Stimulated activated CD4-positive, alpha-beta T cell treated with anti-CD3 and anti-CD28 coated beads, Interleukin-1b, Interleukin-23, amount 100 ng/mL, for 4 hours (primary cell): ENCODE measurements around the gene UQCR11.

ENCODE experiments used
- DNase-seq, 2 donors: peaks; one replicate each; pipeline ENCODE4 v3.0.0-alpha.2; 2020; ENCODE audit warnings: low read depth in 2 of 2

The UQCR11 gene

DNA sequence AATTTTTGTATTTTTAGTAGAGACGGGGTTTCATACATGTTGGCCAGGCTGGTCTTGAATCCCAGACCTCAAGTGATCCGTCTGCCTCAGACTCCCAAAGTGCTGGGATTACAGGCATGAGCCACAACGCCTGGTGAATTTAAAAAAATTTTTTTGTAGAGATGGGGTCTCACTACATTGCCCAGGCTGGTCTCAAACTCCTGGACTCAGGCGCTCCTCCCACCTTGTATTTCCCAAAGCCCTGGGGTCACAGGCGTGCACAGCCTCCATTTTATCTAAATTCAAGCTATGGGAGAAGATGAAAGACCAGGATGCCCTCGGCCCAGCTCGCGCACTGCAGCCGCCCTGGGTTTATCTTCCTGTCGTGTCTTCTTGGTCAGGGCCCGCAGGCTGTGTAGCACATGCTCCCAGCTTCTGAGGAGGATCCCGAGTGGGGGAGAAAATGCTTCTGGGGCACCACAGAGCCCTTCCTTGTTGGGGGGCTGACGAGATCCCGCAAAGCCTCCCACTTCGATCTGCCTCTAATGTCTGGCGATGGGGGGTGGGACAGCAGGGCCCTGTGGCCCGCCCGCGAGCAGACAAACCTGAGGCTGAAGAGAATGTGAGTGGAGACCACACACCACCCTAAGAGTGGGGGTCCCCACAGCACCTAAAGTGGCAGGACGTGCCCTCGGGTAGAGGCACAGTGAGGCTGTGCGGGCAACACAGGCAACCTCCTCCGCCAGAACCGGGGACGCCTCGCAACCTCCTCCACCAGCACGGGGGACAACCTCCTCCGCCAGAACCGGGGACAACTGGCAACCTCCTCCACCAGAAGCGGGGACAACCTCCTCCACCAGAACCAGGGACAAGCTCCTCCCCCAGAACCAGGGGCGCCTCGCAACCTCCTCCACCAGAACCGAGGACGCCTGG, 31.3 kb upstream of the UQCR11 start:
- no peak for DNase-seq

- DNase-seq, result no peak
Observed at GRCh38 chr19:1634938-1635243, 29.6 kb upstream of the UQCR11 start.

GRCh38 chr19:1634242-1634937, 29.1 kb upstream of the UQCR11 start:
- no peak for DNase-seq

DNA sequence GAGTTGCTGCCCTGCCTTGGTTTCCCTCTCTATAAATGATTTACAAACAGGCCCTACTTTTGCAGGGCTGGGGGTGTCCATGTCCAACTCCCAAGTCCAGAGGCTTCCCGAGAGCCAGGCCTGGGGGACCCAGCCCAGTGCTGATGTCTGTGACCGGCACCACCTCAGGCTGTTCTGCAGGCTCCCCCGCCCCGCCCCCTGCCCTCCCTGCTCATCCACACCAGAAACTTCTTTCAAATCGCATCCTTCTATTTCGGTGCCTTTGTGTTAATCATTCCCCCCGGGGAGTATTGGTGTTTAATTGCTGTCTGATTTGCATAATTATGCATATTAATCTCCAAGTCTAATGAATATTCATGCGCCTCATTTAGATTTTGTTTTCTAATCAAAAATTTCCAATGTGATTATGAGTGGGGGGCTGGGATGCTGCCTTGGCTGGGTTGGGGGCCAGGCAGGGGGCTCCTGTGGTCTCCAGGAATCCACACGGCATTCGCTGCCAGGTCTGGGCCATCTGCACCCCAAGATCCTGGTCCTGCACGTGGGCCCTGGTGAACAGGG, 28.1 kb upstream of the UQCR11 start:
- no peak for DNase-seq

- no peak for DNase-seq
Observed at GRCh38 chr19:1632462-1633268, 27.4 kb upstream of the UQCR11 start.

DNA sequence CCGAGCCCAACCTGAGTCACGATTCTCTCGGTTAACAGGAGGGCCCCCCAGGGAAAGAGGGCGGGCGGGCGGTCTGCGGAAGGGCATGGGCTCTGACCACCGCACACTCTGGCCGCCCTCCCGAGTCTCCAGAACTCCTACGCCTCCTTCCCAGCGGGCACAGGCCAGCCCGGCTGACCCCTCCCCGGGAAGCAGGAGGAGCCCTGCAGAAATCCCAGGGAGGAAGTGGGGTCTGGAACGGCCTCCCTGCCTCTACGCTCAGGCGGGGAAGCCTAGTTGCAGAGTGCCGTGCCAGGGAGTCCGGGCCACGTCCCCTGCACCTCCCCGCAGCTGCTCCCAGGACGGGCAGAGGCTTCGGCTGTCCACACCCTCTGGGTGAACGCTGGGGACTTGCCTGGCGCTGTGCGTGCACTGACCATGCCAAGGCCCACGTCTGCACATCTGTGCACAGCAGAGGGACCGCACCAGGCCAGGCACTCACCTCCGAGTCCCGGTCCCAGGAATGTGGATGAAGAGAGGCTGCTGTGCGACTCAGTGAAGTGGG, 26.4 kb upstream of the UQCR11 start:
- DNase-seq, result no peak

DNA sequence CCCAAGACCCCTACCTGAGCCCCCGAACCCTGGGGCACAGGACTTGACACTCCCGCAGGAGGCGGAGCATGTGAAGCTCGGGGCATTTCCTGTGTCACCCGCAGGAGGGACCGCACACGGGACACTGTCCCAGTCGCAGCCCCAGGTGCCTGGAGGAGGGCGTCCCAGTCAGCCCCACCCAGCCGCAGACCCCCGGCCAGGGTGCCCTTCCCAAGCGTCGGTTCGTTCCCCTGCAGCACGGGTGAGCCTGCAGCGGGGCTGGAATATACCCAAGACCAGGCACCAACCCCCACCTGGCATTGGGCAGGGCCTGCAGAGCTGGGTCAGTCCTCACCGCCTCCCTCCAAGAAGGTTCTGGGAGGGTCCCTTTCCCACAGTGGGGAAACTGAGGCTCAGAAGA, 25.5 kb upstream of the UQCR11 start:
- no peak for DNase-seq

- no peak for DNase-seq
Observed at GRCh38 chr19:1630012-1630411, 24.8 kb upstream of the UQCR11 start.

DNA sequence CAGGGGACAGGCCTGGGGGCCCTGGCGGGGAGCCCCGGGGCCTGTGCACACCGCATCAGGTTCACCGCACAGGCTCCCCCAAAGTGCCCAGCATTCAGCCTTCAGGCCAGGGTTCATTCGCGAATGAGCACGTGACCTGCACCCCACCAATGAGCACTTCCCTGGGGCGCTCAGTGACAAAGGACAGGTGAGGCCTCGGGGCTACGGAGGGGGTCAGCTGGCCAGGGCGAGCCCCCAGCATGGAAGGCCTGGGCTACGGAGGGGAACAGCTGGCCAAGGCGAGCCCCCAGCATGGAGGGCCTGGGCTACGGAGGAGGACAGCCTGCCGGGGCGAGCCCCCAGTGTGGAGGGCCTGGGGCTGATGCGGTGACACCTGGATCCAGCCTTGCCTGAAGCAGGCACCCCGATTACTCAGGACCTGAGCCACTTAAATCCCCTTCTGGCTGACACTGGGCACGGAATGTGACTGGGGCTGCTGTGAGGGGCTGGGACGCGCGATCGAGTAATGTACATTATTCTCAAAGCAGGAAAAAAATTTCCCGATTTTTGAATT, 24.1 kb upstream of the UQCR11 start:
- DNase-seq, result no peak

DNA sequence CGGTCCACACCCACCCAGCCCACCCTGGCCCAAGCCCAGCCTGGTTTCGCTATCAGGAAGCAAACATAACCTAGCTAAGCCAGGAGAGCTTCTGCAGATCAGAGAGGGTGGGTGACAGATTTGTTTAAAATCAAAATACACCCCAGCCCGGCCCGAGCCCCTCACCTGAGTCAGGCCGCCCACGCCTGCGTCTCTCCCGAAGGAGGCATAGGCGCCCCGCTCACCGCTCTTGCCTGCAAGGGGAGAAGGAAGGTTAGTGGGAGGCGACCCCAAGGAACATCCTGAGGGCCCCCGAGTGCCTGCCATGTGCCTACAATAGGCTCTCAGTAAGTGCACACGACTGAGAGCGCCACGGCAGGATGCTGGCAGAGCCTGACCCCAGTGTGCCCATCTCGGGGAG, 21.9 kb upstream of the UQCR11 start:
- no peak for DNase-seq

GRCh38 chr19:1626417-1627010, 21.3 kb upstream of the UQCR11 start:
- DNase-seq, result no peak

GRCh38 chr19:1624458-1624857, 19.2 kb upstream of the UQCR11 start:
- peak in 1 of 2 donors; percentile 36 for DNase-seq

DNA sequence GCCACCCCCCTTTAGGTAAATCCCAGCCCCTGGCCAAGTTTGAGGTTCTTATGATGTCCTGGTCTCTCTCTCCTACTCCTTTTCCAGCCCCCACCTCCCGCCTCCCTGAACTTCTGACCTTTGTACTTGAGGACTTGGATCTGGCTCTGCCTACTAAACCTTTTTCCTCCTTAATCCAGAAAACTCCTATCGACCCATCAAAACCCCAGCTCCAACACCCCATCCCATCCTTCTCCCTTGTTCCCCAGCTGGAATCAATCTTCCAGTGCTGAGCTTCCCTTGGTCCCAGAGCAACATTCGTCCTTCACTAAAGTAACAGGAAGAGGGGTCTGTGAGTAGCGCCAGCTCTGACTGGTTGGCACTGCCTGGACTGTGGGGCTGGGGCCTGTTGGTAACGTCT, 17.3 kb upstream of the UQCR11 start:
- no peak for DNase-seq

GRCh38 chr19:1622007-1622406, 16.7 kb upstream of the UQCR11 start:
- DNase-seq, result no peak

DNA sequence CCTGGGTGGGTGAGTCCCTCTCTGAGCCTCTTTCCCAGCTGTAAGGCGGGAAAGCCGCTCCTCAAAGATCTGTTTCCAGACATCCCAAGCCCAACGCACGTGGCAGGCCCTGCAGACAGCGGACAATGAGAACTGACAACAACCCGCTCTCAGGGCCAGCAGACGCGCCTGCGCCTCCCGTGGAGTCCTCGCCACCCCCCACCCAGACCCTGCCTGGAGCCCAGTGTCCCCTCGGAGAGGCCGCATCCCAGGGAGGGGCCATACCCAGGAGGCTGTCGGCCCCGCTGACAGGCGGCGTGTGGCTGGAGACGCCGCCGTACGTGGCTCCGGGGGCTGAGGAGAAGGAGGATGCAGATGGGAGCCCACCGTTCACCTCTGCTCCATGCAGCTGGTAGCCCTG, 16.3 kb upstream of the UQCR11 start:
- no peak for DNase-seq

DNA sequence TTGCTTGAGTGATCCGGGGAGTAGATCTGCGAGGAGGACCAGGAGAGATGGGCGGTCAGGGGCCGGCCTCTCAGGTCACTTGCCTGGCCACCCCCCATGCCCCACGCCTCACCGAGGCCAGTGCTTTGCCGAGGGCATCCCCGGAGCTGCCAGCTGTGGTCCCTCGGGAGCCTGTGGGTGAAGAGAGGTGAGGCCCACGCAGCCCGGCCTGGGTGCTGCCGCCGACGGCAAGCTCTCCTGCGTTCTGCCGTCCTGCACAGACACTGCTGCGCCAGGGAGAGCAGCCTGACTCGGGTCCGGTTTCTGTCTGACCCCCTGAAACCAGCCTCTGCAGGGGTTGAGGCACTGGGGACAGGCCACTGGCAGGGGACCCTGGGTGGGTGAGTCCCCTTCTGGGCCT, 15.8 kb upstream of the UQCR11 start:
- DNase-seq, result no peak

DNA sequence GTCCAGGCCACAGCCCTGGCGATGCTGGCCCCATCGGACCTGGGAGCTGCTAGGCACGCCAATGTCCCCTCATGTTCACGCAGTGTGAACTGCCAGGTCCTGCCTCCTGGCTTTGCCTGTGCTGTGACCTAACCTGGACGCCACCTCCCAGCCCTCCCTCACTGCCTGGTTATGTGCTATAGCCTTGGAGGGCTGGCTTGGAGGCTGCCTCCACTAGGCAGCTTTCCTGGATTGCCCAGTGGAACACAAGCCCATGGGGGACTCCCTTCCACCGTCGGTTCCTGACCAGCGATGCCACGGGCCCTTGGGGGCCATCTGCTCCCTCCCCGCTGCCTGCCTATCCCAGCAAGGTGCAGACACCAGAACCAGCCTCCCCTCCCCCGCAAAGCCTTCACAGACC, 15.2 kb upstream of the UQCR11 start:
- DNase-seq, result no peak

DNA sequence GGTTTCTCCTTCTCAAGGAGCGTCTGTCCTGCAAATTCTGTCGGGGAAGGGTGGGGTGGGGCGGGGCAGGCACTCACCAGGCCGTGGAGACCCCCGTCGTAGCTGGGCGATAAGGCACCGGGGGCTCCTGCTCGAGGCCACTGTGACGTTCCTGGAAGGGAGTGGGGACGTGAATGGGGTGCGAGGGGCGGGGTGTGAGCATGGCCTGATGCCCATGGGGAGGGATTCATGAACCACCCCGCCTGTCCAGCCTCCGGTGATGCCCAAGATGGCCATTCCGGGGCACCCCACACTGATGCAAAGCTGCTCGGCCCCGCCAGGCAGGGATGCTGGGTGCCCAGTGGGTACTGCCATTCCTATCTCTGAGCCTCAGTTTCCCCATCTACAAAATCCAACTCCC, 14.4 kb upstream of the UQCR11 start:
- DNase-seq, result no peak

GRCh38 chr19:1619094-1619439, 13.8 kb upstream of the UQCR11 start:
- DNase-seq, result no peak

DNA sequence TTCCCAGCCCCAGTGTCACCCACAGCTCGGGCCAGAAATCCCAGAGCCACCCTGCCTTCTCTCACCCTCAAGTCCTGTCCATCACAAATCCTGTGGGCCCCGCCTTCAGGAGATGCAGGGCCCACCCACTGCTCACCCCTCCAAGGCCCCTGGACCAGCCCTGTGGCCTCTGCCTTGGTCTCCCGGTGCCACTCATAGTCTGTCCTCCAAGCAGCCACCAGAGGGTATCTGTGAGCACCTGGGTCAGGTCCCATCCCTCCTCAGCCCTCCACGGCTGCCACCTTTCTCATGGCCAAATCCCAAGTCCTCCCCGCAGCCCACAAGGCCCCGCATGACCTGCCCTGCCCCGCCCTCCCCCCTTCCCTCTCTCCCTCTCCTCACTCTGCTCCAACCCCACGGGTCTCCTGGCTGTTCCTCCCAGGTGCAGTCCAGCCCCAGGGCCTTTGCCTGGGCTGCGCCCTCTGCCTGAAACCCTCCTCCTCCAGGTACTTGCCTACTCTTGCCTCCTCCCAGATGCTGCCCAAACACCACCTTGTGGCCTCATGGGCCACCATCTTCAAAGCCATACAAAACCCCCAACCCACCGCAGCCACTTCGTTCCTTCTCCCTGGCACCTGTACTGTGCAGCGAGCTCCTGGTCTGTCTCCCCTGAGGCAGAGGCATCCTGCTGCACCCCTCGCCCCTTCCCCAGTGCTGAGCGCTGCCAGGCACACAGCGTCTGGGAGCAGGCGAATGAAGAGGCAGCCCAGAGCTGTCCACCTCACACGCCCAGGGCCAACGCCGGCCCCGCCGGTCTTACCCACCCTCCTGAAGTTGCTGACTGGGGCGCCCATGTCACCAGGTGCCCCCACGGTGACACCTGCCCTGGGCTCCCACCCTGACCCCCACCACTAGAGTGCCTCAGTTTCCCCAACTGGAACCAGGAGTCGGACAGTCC, 13.2 kb upstream of the UQCR11 start:
- DNase-seq, result no peak
